GM19193 (cell line): ENCODE measurements around the gene DUSP9.

Experiments used
- POLR2A ChIP-seq: IDR thresholded peaks from 4 replicates; pipeline ENCODE4 v1.6.1; 2011; ENCODE audit not compliant: insufficient read depth, insufficient read length; ENCODE audit errors: extremely low read depth

DUSP9 gene

DNA sequence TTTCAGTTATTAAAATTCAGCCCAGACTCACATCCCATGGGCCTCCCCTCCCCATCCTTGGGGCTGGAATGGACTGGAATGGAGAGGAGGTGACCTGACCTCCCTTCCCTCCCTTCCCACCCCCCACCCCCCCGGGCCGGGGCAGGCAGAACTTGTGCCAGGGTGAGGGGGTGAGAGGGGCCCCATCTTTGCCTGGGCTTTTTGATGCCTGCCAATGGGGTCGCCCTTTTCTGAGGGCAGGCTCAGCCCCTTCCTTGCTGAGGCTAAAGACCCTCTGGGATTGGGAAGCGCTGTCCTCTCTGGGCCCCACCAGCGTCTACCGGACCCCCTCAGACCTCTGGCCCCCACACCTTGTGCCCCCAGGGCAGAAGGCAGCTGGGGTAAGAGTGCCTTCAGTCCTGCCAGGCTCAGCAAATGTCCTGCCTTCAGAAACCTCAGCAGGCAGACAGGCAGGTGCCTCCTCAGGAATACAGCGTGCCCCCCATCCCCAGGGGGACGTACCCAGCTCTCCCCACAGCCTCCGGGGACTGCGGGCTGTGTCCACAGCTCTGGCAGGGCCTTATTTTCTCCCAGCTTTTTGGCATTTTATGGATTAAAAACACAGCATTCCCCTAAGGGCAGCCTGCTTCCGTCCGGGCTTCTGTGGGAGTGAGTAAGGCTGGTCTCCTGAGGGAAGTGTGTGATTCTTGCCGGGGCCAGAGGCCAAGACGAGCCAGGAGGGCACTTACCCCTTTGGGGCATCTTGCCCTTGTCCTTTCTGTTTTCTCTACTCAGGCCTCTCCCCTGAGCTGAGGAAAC lies 35.5 kb upstream of the DUSP9 start:
- no peak for TF ChIP-seq POLR2A

- no peak for TF ChIP-seq POLR2A
Measured at GRCh38 chrX:153612413-153612812, 34.6 kb upstream of the DUSP9 start.

- TF ChIP-seq POLR2A: no peak
Measured at GRCh38 chrX:153614818-153615217, 32.2 kb upstream of the DUSP9 start.

- TF ChIP-seq POLR2A: no peak
Measured at GRCh38 chrX:153620576-153620975, 26.4 kb upstream of the DUSP9 start.

GRCh38 chrX:153621949-153622598 lies 24.9 kb upstream of the DUSP9 start:
- TF ChIP-seq POLR2A: no peak

DNA sequence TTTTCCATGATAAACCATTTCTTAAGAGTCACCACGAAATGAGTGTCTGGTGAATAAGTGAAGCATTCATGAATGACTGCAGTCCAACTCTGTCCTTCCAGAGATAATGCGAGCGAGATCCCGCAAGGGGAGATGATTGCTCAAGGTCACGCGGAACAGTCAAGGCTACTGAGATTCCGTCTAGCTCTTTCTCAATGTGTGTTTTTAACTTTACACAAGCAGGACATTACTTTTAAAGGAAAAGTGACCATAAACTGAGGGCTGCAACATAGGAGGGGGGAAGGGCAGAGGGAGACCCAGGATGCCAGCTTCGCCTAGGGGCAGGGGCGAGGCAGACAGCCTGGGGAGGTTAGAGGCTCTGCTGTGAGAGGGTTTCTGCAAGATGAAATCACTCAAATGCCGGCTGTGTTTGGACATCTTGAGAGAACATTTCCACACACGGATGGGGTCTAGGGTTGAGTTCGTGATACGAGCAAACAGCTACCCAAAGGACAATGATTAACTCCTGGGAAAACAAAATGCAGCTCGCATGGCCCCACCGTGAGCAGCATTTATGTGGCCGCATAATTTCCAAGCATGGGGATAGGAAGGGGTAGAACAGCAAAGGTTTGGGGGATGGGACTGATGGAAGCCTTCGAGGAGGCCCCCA lies 24.2 kb upstream of the DUSP9 start:
- TF ChIP-seq POLR2A: no peak

GRCh38 chrX:153623310-153624029 lies 23.5 kb upstream of the DUSP9 start:
- no peak for TF ChIP-seq POLR2A

DNA sequence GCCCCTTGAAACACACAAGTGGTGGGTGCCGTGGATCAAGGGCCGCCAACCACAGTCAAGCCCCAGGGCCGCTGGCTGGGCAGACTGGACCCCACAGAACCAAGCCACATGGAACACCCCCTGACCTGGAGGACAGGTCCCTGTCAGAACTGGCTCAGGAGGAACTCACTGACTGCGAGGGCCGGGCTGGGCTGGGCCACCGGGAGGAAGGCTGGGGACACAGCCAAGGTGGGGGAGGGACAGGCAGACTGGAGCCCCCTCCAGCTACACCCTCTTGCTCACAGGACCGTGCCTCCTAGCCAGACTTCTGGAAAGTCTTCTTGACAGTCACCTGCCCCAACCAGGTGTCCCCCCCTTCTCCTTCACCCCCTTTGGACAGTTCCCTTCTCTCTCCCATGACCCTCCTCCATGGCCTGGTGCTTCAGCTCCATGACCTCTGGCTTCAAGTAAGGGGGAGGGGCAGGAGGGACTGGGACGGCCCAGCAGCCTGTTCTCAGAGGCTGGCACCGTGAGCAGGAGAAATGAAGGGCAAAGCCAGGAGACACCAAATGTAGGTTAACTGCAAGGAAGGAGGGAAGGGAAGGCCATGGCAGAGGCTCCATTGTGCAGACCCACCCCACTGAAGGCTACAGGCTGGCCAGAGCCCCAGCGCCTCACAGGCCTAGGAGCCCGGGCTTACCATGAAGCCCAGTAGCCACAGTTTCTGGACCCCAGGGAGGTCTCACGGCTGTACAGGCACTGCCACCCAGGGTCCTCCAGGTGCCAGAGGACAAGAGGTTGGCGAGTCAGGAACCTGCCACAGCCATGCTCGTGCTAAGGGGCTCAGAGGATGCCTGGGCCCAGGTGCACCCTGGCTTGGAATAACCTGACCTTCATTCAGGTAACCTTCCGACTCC lies 22.6 kb upstream of the DUSP9 start:
- no peak for TF ChIP-seq POLR2A

DNA sequence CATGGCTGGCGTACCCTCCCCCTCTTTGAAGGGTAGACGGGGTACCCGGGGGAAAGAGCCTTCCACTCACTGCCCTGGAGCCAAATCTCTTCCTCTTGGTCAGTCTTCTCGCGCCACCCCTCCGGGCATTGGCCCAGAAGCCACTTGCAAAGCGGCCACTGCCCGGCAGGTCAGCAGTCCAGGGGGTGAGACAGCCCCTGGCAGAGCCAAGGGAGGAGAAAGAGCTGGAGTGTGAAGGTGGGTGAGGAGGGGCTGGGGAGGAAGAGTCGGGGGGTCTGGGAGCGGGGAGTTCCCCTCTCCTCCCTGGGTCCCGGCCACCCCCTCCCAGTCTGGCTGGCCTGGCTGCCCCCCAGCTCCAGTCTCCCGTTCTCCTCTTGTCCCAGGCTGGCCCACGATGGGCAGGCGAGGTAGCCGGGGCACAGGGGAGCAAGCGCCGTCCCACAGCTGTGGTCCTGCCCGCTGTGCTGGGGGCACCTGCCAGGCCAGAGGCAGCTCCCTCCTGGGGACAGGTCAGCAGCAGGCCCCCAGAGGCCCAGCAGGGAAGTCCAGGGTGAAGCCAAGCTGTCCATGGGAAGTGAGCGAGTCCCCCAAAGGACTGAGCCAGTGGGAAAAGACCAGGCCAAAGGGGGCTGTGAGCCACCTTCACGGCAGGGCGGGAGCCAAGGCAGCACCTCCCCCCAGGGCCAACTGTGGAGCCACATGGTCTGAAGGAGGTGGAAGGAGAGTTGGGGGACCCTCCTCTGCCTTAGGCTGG lies 21.6 kb upstream of the DUSP9 start:
- TF ChIP-seq POLR2A: no peak

- TF ChIP-seq POLR2A: no peak
Measured at GRCh38 chrX:153626025-153626633, 20.9 kb upstream of the DUSP9 start.

GRCh38 chrX:153626863-153627674 lies 19.9 kb upstream of the DUSP9 start:
- no peak for TF ChIP-seq POLR2A

GRCh38 chrX:153627675-153628111 lies 19.3 kb upstream of the DUSP9 start:
- no peak for TF ChIP-seq POLR2A
